Right forelimb (tissue), 1 donor: ENCODE data around the gene ULK1.

Experiments
- DNase-seq: peaks from one replicate; pipeline ENCODE4 v3.0.0-alpha.2; 2018

Gene ULK1

DNA sequence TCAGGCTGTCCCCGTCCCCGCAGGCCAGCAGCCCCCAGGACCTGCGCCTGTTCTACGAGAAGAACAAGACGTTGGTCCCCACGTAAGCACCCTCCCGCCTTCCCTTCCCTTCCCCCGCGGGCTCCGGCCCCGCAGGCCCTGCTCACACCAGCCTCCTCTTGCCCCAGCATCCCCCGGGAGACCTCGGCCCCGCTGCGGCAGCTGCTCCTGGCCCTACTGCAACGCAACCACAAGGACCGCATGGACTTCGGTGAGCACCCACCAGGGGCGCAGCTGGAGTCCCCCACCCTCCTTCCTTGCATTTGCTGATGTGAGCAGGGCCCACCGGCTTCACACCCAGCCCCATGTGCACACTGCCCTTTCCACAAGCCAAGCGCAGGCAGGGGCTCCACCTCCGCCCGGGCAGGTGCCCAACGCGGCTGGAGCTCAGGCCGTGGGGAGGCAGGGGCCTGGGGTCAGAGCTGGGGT, 15.4 kb downstream of the ULK1 start:
- DNase-seq: no peak

DNA sequence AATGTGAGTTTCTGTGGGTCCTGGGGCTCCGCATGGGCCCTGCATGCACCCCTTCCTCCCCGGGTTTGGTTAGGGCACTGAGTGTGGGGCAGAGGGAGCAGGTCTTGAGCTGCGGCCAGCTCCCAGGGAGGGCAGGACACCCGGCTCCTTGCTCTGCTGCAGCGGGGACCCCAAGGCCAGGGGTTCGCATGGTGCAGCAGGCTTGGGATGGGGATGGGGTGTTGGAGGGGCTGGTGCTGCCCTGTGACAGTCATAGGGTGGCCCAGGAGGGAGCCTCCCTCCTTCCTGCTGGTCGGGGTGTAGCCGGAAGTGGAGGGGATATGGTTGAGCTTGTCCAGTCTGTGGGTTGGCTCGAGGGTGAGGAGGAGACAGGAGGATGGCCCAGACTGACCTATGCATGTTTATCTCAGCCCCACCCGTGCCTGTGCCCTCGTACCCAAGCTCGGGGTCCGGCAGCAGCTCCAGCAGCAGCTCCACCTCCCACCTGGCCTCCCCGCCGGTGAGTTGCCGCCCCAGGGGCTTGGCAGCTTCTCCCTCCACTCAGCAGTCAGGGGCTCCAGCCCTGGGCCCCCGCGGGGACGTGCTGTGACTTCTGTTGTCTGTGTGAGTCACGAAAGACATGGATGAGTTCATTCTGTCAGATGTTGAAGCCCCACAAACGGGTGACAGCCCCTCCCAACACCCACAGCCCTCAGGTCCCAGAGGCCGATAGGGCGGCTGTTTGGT, 16.0 kb downstream of the ULK1 start:
- no peak for DNase-seq

DNA sequence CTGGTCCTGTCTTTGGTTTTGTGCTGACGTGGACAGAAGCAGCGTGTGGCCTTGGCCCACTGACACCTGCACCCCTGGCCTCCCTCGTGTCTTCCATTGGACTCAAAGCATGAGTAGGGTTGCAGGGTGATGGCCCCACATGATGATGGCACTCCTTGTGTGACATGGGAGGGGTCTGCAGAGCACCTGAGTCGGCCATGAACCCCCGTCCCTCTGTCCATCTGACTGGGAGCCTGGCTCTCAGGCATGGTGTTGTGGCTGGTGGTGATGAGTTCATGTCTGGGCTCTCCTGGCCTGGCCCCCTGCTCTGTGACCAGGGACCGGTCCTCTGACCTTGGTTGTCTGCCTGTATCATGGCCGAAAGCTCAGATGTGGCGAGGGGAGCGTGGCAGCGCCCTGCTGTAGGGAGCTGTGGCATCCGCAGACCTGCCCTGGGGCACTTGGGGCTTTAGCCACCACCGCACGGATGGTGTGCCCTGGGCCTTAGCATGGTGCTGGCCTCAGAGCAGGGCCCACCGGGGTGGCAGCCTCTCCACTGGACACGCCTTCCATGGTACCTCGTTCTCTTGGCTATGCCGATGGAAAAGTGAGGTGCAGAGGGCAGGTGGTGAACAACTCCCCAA, 16.7 kb downstream of the ULK1 start:
- DNase-seq: no peak

DNA sequence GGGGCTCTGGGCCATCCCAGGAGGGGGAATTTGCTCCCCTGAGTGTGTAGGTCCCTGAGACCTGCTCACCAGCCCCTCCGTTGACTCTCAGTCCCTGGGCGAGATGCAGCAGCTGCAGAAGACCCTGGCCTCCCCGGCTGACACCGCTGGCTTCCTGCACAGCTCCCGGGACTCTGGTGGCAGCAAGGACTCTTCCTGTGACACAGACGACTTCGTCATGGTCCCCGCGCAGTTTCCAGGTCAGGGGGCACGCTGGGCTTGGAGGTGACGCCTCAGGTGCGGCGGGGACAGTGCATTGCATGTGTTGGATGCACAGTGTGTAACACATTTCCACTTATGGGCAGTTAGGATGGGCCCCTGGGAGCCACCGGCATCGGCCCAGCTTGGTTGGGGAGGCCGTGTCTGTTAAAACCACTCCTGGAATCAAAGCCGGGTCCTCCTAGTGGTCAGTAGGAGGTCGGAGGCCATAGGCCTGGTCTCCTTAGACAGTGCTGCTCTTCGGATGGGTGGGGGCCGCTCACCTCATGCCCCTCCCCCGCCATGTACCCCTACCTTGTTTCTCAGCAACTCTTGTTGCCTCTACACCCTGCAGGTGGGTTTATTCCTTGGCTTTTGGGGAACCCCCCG, 17.5 kb downstream of the ULK1 start:
- no peak for DNase-seq

DNA sequence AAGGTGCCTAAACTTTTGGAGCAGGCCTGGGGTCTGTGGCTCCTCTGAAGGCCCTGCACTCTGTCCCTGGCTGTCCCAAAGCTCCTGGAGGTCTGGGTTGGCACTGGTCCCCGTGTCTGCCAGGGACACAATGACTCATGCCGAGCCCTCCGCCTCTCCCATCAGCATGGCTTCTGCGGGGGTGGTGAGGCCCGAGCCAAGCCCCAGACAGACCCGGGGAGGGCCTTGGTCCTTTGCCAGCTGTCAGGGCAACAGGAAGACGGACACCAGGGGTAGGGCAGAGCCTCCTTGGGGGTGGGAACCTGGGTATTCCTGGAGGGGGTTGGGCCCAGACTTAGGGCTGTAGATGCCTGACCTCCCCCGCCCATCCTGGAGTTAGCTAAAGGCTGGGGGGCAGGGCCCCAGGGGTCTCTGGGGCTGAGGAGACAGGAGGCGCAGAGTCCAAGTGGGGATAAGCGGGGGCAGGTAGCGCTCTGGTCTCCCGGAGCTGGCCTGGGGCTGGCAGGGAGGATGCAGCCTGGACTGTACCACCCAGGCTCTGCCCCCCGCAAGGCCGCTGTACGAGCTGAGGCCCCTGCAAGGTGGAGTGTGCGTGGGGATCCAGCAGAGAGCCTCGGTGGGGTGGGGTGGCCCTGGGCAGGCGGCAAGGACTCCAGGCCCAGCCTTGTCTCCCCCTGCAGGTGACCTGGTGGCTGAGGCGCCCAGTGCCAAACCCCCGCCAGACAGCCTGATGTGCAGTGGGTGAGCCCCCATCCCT, 18.3 kb downstream of the ULK1 start:
- no peak for DNase-seq

DNA sequence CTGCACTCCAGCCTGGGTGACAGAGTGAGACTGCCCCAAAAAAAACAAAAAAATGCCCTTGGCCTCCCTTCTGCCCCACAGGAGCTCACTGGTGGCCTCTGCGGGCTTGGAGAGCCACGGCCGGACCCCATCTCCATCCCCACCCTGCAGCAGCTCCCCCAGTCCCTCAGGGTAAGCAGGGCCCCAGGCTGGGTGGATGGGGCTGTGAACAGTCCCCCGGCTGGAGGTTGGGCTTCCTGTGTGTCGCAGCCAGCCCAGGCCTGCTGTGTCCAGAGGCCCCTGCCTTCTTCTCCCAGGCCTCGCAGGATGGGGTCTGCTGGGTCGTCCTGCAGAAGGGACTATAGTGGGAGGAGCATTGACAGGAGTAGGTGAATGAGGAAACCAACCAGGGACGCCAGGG, 19.2 kb downstream of the ULK1 start:
- peak; percentile 26 for DNase-seq

DNA sequence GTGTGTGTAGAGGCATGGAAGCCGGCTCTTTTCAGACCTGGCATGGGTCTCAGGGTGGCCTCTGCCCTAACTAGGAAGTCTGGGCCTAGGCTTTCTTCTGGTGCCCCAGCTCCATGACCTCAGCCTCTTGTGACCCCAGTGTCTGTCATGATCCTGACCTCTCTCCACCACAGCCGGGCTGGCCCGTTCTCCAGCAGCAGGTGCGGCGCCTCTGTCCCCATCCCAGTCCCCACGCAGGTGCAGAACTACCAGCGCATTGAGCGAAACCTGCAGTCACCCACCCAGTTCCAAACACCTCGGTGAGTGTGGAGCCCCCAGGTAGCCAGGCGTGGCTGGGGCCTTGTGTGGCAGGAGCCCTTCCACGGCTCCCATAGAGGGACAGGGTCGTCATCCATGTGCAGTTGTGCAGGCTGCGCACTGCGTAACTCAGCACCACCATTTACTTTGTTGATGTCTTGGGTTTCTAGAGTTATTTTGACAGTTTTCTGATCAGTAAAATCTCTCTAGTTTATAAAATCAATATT, 19.8 kb downstream of the ULK1 start:
- DNase-seq: peak; percentile 21

DNA sequence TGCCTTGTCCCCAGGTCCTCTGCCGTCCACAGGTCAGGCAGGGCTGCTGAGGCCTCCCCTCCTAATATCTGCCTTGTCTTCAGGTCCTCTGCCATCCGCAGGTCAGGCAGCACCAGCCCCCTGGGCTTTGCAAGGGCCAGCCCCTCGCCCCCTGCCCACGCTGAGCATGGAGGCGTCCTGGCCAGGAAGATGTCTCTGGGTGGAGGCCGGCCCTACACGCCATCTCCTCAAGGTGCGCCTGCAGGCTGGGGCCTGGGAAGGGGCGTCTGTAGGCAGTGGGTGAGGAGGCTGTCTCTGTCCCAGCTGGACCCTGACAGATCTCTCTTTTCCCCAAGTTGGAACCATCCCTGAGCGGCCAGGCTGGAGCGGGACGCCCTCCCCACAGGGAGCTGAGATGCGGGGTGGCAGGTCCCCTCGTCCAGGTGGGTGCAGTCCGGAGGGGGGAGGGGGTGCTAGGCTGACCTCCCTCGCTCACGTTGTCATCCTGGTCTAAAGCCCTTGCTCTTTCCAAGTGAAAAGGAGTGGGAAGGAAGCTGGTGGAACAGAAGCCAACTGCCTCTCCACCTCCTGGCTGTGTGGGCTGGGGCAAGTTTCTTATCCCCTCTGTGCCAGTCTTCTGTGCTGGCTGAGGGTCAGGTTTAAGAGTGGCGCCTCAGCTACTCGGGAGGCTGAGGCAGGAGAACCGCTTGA, 20.7 kb downstream of the ULK1 start:
- DNase-seq: peak; percentile 25

DNA sequence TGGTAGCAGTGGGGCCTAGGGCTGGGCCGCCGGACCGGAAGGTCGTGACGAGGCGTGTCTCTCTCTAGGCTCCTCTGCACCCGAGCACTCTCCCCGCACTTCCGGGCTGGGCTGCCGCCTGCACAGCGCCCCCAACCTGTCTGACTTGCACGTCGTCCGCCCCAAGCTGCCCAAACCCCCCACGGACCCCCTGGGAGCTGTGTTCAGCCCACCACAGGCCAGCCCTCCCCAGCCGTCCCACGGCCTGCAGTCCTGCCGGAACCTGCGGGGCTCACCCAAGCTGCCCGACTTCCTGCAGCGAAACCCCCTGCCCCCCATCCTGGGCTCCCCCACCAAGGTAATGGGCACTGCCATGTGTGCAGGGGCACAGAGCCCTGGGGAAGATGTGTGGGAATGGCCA, 21.4 kb downstream of the ULK1 start:
- DNase-seq: peak; percentile 37

DNA sequence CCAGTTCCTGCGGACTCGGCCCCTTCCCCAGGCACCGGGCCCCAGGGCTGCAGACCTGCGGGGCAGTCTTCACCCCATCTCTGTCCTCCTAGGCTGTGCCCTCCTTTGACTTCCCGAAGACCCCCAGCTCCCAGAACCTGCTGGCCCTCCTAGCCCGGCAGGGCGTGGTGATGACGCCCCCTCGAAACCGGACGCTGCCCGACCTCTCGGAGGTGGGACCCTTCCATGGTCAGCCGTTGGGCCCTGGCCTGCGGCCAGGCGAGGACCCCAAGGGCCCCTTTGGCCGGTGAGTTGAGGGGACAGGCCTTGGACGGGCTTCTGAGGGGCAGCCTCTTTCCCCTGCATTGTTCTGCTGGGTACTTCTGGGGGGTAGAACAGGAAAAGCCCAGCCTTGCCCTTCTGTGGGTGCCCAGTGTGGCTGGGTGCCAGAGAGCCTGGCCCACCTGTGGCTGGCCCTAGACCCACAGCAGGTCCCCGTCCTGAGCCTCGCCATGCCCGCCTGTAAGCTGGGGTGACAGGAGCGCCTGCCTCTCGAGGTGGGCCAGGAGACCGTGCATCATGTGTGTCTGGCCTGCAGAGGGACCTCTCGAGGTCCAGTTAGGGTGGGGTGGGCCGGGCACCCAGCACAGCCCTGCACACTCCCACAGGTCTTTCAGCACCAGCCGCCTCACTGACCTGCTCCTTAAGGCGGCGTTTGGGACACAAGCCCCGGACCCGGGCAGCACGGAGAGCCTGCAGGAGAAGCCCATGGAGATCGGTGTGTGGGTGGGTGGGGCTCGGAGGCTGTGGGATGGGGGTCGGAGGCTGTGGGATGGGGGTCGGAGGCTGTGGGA, 22.1 kb downstream of the ULK1 start:
- DNase-seq: peak; percentile 34

DNA sequence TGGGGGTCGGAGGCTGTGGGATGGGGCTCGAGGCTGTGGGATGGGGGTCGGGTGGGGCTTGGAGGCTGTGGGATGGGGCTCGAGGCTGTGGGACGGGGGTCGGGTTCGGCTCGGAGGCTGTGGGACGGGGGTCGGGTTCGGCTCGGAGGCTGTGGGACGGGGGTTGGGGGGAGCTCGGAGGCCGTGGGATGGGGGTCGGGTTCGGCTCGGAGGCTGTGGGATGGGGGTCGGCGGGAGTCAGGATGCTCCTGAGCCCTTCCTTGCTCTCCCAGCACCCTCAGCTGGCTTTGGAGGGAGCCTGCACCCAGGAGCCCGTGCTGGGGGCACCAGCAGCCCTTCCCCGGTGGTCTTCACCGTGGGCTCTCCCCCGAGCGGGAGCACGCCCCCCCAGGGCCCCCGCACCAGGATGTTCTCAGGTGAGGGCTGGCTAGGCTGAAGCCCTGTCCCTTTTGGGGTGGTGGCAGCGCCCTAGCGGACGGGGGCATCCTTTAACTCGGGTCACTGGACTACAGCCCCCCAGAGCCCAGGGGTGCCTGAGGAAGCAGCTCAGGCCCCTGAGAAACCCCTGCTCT, 22.8 kb downstream of the ULK1 start:
- no peak for DNase-seq

DNA sequence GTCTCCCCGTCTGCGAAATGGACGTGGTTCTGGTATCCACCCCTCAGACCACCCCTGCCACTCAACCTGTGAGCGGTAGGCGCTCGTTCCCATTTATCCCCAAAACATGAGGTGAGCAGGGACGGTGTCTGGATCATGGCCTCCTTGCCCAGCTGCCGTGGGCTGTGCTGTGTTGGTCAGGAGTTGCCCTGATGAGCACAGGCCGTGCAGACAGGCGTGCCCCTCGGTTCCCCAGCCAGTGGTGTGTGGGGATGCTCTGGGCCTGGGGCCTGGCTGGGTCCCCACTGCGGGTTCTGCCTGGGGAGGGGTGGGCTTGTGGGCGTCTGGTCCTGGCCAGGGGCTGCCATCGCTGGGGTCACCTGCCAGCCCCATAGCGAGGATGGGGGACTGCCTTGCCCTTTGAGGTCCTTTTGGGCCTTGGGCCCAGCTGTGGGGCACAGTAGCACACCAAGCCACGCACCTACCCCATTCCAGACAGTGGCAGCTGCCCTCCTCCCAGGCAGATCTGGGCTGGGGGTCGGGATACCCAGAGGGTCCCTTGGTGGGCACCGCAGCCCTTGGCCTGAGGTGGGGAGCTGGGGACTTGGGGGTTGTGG, 23.4 kb downstream of the ULK1 start:
- DNase-seq: no peak

DNA sequence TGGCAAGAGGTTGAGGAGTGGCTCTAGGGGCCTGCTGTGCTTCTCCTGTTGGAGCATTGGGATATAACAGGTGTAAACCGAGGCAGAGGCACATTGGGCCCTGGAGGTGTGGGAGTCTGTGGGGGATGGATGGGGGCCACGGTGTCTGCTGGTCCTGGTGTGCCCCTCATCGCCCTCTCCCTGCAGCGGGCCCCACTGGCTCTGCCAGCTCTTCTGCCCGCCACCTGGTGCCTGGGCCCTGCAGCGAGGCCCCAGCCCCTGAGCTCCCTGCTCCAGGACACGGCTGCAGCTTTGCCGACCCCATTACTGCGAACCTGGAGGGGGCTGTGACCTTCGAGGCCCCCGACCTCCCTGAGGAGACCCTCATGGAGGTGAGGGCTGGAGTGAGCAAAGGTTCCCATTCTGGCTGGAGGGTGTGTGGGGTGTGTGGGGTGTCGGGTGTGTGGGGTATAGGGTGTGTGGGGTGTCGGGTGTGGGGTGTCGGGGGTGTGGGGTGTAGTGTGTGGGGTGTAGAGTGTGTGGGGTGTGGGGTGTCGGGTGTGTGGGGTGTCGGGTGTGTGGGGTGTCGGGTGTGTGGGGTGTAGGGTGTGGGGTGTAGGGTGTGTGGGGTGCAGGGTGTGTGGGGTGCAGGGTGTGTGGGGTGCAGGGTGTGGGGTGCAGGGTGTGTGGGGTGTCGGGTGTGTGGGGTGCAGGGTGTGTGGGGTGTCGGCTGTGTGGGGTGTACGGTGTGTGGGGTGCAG, 24.1 kb downstream of the ULK1 start:
- no peak for DNase-seq

DNA sequence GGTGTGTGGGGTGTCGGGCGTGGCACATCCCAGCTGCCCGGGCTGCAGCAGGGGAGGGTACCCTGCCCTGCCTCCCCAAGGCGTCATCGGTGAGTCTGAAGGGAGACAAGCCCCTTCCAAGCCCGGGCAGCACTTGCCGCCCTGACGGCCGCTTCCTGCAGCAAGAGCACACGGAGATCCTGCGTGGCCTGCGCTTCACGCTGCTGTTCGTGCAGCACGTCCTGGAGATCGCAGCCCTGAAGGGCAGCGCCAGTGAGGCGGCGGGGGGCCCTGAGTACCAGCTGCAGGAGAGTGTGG, 24.6 kb downstream of the ULK1 start:
- DNase-seq: no peak

DNA sequence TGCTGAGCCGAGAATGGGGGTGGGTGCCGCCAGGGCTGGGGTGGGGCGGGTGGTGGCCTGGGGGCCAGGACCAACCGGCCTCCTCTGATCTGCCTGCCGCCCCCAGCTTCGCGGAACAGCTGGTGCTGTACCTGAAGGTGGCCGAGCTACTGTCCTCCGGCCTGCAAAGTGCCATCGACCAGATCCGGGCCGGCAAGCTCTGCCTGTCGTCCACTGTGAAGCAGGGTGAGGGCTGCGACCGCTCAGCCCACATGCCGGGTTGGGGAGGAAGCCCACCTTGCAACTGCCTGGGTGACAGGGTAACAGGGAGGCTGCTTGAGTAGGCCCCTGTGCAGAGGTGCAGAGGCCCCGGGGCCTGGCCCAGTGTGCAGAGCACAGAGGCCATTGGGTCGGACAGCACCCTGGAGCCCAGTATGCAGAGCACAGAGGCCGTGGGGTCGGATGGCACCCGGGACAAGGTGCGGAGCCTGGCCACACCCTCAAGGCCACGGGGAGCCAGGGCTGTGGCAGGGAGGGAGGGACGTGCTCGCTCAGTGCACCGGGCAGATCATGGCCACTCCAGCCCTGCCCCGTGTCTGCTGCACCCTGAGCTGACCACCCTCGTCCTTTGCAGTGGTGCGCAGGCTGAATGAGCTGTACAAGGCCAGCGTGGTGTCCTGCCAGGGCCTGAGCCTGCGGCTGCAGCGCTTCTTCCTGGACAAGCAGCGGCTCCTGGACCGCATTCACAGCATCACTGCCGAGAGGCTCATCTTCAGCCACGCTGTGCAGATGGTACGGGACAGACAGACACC, 25.1 kb downstream of the ULK1 start:
- no peak for DNase-seq

DNA sequence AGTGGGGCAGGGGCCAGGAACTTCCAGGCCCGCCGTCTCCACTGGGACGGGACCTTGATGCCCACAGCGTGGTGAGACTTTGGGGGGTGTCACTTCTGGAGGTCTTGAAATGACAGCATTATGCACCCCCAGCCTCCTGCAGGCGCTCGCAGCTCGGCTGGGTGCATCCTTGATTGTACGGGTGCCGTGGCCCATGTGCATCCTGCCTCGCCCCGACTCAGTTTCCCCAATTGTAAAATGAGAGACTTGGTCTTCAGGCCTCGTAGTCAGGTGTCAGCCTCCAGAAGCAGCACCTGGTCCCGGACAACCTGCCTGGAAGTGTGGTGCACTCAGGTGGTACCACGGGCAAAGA, 25.7 kb downstream of the ULK1 start:
- no peak for DNase-seq

DNA sequence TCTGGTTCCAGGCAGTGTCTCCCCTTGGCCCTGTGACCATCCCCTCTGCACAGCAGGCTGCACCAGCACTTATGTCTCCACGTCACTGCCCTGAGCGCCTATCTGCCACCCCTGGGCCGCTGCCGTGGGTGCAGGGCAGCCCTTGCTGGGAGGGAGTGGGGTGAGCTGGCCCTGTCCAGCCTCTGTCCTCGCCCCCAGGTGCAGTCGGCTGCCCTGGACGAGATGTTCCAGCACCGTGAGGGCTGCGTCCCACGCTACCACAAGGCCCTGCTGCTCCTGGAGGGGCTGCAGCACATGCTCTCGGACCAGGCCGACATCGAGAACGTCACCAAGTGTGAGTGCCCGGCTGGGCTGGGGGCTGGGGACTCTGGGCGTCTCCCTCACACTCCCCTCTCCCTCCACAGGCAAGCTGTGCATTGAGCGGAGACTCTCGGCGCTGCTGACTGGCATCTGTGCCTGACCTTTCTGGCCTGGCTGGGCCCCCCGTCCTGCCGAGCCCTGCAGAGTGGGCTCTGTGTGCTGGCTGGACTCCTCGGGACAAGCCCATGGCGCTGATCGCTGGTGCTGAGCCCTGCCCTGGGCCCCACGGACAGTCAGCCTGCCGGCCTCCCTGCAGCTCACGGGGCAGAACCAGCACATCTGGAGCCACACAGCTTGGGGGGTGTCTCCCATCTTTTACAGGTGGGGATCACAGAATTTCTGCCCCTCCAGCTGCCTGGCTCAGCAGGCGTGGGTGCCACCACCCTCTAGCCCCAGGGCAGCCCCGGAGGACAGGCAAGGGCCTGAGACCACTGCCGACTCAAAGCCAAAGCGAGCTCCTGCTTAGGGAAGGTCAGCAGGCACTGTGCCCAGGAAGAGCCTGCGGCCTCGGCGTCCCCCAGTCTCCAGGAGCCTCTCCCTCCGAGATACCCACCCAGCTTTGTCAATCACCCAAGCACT, 26.7 kb downstream of the ULK1 start:
- no peak for DNase-seq
